HepG2 (cell line): ENCODE results near the gene PPFIA4. TPM values are rescaled to one million over a fixed set of nuclear protein-coding genes. Genes with fewer than 3 reads are reported as not detected.

Source experiments
- ARNT2 ChIP-seq: sonication (generic); formaldehyde crosslinking; IDR thresholded peaks from 2 replicates; pipeline ENCODE4 v1.8.0; 2022; ENCODE audit warnings: mild to moderate bottlenecking, low read depth, missing genetic modification reagents, moderate library complexity
- DPF2 ChIP-seq: sonication (generic); formaldehyde crosslinking; IDR thresholded peaks from 2 replicates; pipeline ENCODE4 v1.4.0; 2020; ENCODE audit warnings: mild to moderate bottlenecking, low read depth, missing genetic modification reagents, borderline replicate concordance
- ETS1 ChIP-seq: sonication (generic); formaldehyde crosslinking; IDR thresholded peaks from 2 replicates; pipeline ENCODE4 v1.4.0; 2020; ENCODE audit warnings: missing genetic modification reagents
- HMGA1 ChIP-seq: sonication (generic); formaldehyde crosslinking; conservative IDR thresholded peaks from 2 replicates; pipeline ENCODE4 v1.4.0; 2020; ENCODE audit warnings: missing genetic modification reagents
- HNRNPLL ChIP-seq: fragments of 200-400 bp; formaldehyde crosslinking; IDR thresholded peaks from 2 replicates; pipeline ENCODE4 v1.6.1; 2017; ENCODE audit warnings: mild to moderate bottlenecking, low read depth, low read length; ENCODE audit not compliant: poor library complexity, severe bottlenecking
- KDM2A ChIP-seq: sonication (generic); formaldehyde crosslinking; IDR thresholded peaks from 2 replicates; pipeline ENCODE4 v1.4.0; 2020; ENCODE audit warnings: low read depth, missing genetic modification reagents, borderline replicate concordance
- SOX6 ChIP-seq, 2 experiments: fragments of 450-650 bp in 1 of 2; sonication (generic) in 1 of 2; formaldehyde crosslinking in 1 of 2; IDR thresholded peaks; 2 replicates each; pipeline versions ENCODE4 v1.4.0 to v1.6.1; 2017 to 2020; ENCODE audit warnings: antibody characterized with exemption in 1 of 2, mild to moderate bottlenecking in 1 of 2, missing genetic modification reagents in 1 of 2
- ZFX ChIP-seq: sonication (generic); formaldehyde crosslinking; IDR thresholded peaks from 2 replicates; pipeline ENCODE4 v1.4.0; 2020; ENCODE audit warnings: mild to moderate bottlenecking, low read depth, missing genetic modification reagents, moderate library complexity
- ZNF33B ChIP-seq: sonication (generic); formaldehyde crosslinking; IDR thresholded peaks from 2 replicates; pipeline ENCODE4 v1.5.1; 2020; ENCODE audit warnings: mild to moderate bottlenecking, missing genetic modification reagents
- polyA plus RNA-seq, 8 experiments: library from polyadenylated mRNA; depleted of rRNA in 3 of 8; stranded (reverse) in 7 of 8; unstranded in 1 of 8; fragments of >200 nt; fragmentation: Illumina TruSeq in 4 of 8; extraction: Trizol in 4 of 8; gene quantifications; 2 replicates each; pipeline versions ENCODE4 v1.2.1 to v1.2.3, GENCODE V29; 2011 to 2016; ENCODE audit warnings: low read depth in 4 of 8, missing spikeins in 1 of 8, mixed read lengths in 1 of 8; ENCODE audit not compliant: insufficient read depth in 1 of 8
- total RNA-seq, 5 experiments: library from RNA; depleted of rRNA; stranded (reverse); fragments of >200 nt; fragmentation: Illumina TruSeq; extraction: Trizol; gene quantifications; 2 replicates each; pipeline ENCODE4 v1.2.3, GENCODE V29; 2016; ENCODE audit warnings: low read depth in 1 of 5
- TF ChIP-seq, protein P1 (sequence below): sonication (generic); formaldehyde crosslinking; IDR thresholded peaks from 2 replicates; pipeline ENCODE4 v1.4.0; 2020; ENCODE audit warnings: missing genetic modification reagents
- TF ChIP-seq, protein P2 (sequence below): IDR thresholded peaks from 2 replicates; pipeline ENCODE4 v1.6.1; 2018; ENCODE audit warnings: missing genetic modification reagents, mild to moderate bottlenecking, missing compliant biosample characterization
- TF ChIP-seq, protein P3 (sequence below): sonication (generic); formaldehyde crosslinking; IDR thresholded peaks from 2 replicates; pipeline ENCODE4 v1.8.1; 2022; ENCODE audit warnings: low read depth, mild to moderate bottlenecking, missing genetic modification reagents
- TF ChIP-seq, protein P4 (sequence below): sonication (generic); formaldehyde crosslinking; IDR thresholded peaks from 2 replicates; pipeline ENCODE4 v1.4.0; 2020; ENCODE audit warnings: missing genetic modification reagents

Gene PPFIA4
- total and polyA plus RNA-seq, 2 of the 13 experiments (the other 11 are each of a cell fraction or from before 2014, with no cell fraction given), result 6.4 TPM; not detected in 1

GRCh38 chr1:203117611-203118575, 91.6 kb downstream of the PPFIA4 start (continued):
- TF ChIP-seq DPF2 (CRISPR knock-in tag) (no peak), SOX6 (IDR thresholded peaks at IDR 0.05) (no peak), SOX6 (CRISPR knock-in tag; IDR thresholded peaks at IDR 0.05) (no peak), HNRNPLL (peak; percentile 30), HMGA1 (no peak), ARNT2 (CRISPR knock-in tag) (no peak), ZFX (CRISPR knock-in tag) (no peak), ZNF33B (CRISPR knock-in tag) (no peak), ETS1 (CRISPR knock-in tag) (no peak), KDM2A (CRISPR knock-in tag) (peak; percentile 57; the same call in 1 of the 2 replicates)
- TF ChIP-seq, protein P1, sequence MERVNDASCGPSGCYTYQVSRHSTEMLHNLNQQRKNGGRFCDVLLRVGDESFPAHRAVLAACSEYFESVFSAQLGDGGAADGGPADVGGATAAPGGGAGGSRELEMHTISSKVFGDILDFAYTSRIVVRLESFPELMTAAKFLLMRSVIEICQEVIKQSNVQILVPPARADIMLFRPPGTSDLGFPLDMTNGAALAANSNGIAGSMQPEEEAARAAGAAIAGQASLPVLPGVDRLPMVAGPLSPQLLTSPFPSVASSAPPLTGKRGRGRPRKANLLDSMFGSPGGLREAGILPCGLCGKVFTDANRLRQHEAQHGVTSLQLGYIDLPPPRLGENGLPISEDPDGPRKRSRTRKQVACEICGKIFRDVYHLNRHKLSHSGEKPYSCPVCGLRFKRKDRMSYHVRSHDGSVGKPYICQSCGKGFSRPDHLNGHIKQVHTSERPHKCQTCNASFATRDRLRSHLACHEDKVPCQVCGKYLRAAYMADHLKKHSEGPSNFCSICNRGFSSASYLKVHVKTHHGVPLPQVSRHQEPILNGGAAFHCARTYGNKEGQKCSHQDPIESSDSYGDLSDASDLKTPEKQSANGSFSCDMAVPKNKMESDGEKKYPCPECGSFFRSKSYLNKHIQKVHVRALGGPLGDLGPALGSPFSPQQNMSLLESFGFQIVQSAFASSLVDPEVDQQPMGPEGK (CRISPR knock-in tag), result 0 out of 2 replicates have a peak, but pooled peaks have one; percentile 9
- TF ChIP-seq, protein P2, sequence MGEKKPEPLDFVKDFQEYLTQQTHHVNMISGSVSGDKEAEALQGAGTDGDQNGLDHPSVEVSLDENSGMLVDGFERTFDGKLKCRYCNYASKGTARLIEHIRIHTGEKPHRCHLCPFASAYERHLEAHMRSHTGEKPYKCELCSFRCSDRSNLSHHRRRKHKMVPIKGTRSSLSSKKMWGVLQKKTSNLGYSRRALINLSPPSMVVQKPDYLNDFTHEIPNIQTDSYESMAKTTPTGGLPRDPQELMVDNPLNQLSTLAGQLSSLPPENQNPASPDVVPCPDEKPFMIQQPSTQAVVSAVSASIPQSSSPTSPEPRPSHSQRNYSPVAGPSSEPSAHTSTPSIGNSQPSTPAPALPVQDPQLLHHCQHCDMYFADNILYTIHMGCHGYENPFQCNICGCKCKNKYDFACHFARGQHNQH (CRISPR knock-in tag), result no peak
- TF ChIP-seq, protein P3, sequence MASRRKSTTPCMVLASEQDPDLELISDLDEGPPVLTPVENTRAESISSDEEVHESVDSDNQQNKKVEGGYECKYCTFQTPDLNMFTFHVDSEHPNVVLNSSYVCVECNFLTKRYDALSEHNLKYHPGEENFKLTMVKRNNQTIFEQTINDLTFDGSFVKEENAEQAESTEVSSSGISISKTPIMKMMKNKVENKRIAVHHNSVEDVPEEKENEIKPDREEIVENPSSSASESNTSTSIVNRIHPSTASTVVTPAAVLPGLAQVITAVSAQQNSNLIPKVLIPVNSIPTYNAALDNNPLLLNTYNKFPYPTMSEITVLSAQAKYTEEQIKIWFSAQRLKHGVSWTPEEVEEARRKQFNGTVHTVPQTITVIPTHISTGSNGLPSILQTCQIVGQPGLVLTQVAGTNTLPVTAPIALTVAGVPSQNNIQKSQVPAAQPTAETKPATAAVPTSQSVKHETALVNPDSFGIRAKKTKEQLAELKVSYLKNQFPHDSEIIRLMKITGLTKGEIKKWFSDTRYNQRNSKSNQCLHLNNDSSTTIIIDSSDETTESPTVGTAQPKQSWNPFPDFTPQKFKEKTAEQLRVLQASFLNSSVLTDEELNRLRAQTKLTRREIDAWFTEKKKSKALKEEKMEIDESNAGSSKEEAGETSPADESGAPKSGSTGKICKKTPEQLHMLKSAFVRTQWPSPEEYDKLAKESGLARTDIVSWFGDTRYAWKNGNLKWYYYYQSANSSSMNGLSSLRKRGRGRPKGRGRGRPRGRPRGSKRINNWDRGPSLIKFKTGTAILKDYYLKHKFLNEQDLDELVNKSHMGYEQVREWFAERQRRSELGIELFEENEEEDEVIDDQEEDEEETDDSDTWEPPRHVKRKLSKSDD (CRISPR knock-in tag), result no peak
- TF ChIP-seq, protein P4, sequence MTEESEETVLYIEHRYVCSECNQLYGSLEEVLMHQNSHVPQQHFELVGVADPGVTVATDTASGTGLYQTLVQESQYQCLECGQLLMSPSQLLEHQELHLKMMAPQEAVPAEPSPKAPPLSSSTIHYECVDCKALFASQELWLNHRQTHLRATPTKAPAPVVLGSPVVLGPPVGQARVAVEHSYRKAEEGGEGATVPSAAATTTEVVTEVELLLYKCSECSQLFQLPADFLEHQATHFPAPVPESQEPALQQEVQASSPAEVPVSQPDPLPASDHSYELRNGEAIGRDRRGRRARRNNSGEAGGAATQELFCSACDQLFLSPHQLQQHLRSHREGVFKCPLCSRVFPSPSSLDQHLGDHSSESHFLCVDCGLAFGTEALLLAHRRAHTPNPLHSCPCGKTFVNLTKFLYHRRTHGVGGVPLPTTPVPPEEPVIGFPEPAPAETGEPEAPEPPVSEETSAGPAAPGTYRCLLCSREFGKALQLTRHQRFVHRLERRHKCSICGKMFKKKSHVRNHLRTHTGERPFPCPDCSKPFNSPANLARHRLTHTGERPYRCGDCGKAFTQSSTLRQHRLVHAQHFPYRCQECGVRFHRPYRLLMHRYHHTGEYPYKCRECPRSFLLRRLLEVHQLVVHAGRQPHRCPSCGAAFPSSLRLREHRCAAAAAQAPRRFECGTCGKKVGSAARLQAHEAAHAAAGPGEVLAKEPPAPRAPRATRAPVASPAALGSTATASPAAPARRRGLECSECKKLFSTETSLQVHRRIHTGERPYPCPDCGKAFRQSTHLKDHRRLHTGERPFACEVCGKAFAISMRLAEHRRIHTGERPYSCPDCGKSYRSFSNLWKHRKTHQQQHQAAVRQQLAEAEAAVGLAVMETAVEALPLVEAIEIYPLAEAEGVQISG (CRISPR knock-in tag), result no peak
